ENCODE data around the gene SCMH1. TPM values are rescaled to one million over a fixed set of nuclear protein-coding genes. Genes with fewer than 3 reads are reported as not detected.

SCMH1 gene
- total RNA-seq, 1 donor from 2014 or later = 21.2 TPM

DNA sequence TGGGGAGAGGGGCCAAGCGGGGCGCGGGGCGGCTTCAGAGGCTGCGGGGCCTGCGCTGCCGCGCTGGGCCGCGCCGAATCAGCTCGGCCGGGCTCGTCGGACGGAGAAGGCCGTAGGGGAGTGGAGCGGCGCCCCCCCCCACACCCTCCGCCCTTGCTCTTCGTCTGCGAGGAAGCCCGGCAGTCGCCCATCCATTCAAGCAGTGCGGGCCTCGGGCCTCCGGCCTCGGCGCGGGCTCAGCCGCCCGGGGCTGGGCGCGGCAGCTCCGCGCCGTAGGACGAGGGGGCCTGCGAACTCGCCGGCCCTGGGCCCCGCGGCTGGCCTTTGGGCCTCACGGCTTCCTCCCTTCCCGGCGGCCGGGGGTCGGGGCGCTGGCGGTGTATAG lies 262.0 kb downstream of the SCMH1 start:
- intact Hi-C loops (cut with micrococcal nuclease) = loop anchor here (1.0 kb wide), 1 partner anchor 23 kb away; no protein-coding TSS in a partner anchor

DNA sequence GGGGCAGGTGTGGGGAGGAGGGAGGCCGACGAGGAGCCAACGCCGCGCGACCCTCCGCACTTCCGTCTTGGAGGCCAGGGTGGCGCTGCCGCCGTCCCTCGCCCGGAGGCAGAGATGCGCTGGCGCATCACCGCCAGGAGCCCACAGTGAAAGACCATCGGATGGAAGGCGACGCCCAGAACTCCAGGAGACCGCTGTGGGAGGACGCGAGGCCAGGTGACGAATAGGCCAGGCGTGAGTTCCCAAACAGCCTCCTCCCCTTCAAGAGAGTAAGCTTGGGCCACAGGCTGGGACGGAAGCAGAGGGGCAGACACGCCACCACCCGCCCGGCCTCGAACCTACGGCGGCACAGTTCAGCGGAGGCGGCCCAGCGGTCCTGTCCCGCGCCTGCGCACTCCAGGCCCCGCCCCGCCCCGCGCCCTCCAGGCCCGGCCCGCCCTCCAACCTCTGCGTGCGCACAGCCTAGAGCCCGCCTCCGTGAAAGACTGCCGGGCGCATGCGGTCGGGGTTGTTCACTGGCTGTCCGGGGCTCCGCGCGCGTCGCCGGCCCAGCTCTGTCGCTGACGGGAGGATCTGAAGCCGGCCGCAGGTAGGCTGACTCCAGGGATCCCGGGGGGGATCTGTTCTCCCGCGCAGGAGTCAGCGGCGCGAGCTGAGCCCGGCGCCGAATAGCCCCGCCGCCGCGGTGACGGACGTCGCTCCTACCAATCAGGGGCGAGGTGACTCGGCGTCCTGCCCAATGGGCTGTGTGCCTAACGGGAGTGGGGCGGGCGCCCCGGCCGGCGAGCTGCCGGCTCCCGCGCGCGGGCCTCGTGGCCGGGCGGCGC lies 262.7 kb downstream of the SCMH1 start, which contains the start of gene CTPS1:
CTPS1 (plus strand) TSS at position 456 of the 827 bp plus-strand sequence. CDS start 3,595 bp downstream, outside the sequence.
- intact Hi-C loops (cut with micrococcal nuclease) = loop anchor here (1.0 kb wide), 2 partner anchors 24 to 287 kb away; no protein-coding TSS in a partner anchor

DNA sequence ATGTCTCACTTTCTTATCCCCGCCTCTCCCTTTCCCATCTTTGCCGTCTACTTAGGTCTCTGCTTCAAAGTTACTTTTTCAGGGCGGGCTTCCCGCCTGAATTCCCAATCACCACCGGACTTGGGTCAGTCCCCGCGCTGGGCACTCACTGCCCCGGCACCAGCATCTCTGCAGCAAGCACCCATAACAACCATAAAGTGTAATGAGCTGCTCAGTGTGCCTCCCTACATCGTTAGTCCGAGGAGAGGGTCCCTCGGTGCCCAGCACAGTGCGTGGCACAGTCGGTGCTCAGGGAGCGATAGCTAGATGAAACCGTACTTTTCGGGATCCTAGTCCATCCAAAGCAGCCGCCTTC lies 263.2 kb downstream of the SCMH1 start:
- intact Hi-C loops (cut with micrococcal nuclease) = loop anchor here (1.0 kb wide), 1 partner anchor 287 kb away; no protein-coding TSS in a partner anchor

DNA sequence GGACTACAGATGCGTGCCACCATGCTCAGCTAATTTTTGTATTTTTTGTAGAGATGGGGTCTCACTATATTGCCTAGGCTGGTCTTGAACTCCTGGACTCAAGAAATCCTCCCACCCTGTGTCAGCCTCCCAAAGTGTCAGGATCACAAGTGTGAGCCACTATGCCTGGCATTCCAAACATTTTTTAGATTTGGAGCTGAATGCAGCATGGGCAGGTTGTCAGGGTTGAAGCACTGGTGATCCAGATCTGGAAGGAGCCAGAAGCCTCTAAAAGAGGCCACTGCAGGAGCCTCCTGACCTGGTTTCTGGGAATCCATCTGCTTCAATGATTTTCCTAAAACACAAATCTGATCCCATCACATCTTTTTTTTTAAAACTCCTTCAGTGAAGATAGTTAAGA lies 264.4 kb downstream of the SCMH1 start:
- intact Hi-C loops (cut with micrococcal nuclease) = no loop called here

Other genes starting within 250 kb of the SCMH1 start
- 0.20 and 0.27 TPM in 2 replicates for gene SLFNL1, start 220.6 kb downstream of the SCMH1 start, total RNA-seq
- gene FOXO6, start 119.1 kb upstream of the SCMH1 start, total RNA-seq = not detected in 2 replicates
- gene EDN2, start 242.4 kb upstream of the SCMH1 start, total RNA-seq = not detected in 2 replicates